Right kidney (tissue), 1 donor: ENCODE results near the gene DVL2.
A peak's percentile ranks its signal among the peaks of the same experiment; 100 is the strongest.

ENCODE experiments used
- DNase-seq: peaks from one replicate; pipeline ENCODE4 v3.0.0-alpha.2; 2016

DVL2 gene

GRCh38 chr17:7219812-7220592 is 14.3 kb downstream of the DVL2 start, which contains the start of the genes ACADVL and DLG4:
Gene ACADVL (plus strand): TSS chr17:7219938. CDS start chr17:7219985, 47 bp downstream.
Gene DLG4 (minus strand): TSS chr17:7219836.
- peak; percentile 87 for DNase-seq

GRCh38 chr17:7219229-7219811 is 15.0 kb downstream of the DVL2 start:
- DNase-seq, result no peak

- DNase-seq, result no peak
These were observed 15.6 kb downstream of the DVL2 start for GRCh38 chr17:7218758-7219157.

GRCh38 chr17:7218166-7218565 is 16.2 kb downstream of the DVL2 start:
- DNase-seq, result no peak

GRCh38 chr17:7217113-7217987 is 17.0 kb downstream of the DVL2 start:
- peak; percentile 67 for DNase-seq

- no peak for DNase-seq
These were observed 17.8 kb downstream of the DVL2 start for GRCh38 chr17:7216242-7217112.

- DNase-seq, result no peak
These were observed 18.6 kb downstream of the DVL2 start for GRCh38 chr17:7215652-7216180.

- DNase-seq, result no peak
These were observed 19.1 kb downstream of the DVL2 start for GRCh38 chr17:7215136-7215638.

GRCh38 chr17:7214300-7215135 is 19.8 kb downstream of the DVL2 start:
- peak; percentile 84 for DNase-seq

GRCh38 chr17:7213895-7214299 is 20.4 kb downstream of the DVL2 start:
- peak; percentile 94 for DNase-seq

GRCh38 chr17:7211491-7212273 is 22.6 kb downstream of the DVL2 start:
- DNase-seq, result no peak

- no peak for DNase-seq
These were observed 25.4 kb downstream of the DVL2 start for GRCh38 chr17:7208754-7209460.

GRCh38 chr17:7208027-7208571 is 26.2 kb downstream of the DVL2 start:
- no peak for DNase-seq

GRCh38 chr17:7207120-7208001 is 27.0 kb downstream of the DVL2 start:
- peak; percentile 61 for DNase-seq

- DNase-seq, result no peak
These were observed 28.8 kb downstream of the DVL2 start for GRCh38 chr17:7205561-7205960.

GRCh38 chr17:7204828-7205461 is 29.4 kb downstream of the DVL2 start:
- DNase-seq, result peak; percentile 90

GRCh38 chr17:7204336-7204735 is 30.0 kb downstream of the DVL2 start:
- no peak for DNase-seq
